Mammary epithelial cell (primary cell): ENCODE measurements around the gene ABHD15.

Experiments used
- CTCF ChIP-seq, 2 donors: IDR thresholded peaks in 1 of 2; conservative IDR thresholded peaks in 1 of 2; 2 replicates each; pipeline ENCODE4 v1.5.1; 2011 to 2012; ENCODE audit warnings: inconsistent platforms in 2 of 2, low read length in 2 of 2, mild to moderate bottlenecking in 2 of 2, control low read depth in 1 of 2, low read depth in 1 of 2; ENCODE audit not compliant: insufficient read depth in 1 of 2; ENCODE audit errors: extremely low read depth in 1 of 2
- EZH2 ChIP-seq: IDR thresholded peaks from 2 replicates; pipeline ENCODE4 v1.6.1; 2012; ENCODE audit warnings: low read length, inconsistent platforms, borderline replicate concordance

- no peak for TF ChIP-seq CTCF (conservative IDR thresholded peaks at IDR 0.05 in 1 of 2, IDR thresholded peaks at IDR 0.05 in 1 of 2; ENCODE audit: extremely low read depth in 1 of 2, insufficient read depth in 1 of 2, low read depth in 1 of 2, low read length in 2 of 2)
- no peak for TF ChIP-seq EZH2
Measured at GRCh38 chr17:29575511-29576213, 8.8 kb upstream of the ABHD15 start.
